Esophagus squamous epithelium (tissue), 4 donors: ENCODE measurements around the gene XCL2.

Source experiments
- CTCF ChIP-seq, 6 experiments: fragments of 450-650 bp in 4 of 6; fragments of 200-600 bp in 2 of 6; sonication (generic) in 2 of 6; IDR thresholded peaks; one replicate each; pipeline ENCODE4 v1.5.1; 2016 to 2019; ENCODE audit warnings: antibody characterized with exemption in 6 of 6, mild to moderate bottlenecking in 4 of 6, moderate library complexity in 4 of 6
- POLR2A ChIP-seq, 4 donors: fragments of 450-650 bp; IDR thresholded peaks; one replicate each; pipeline ENCODE4 v1.6.1; 2017; ENCODE audit warnings: antibody characterized with exemption in 4 of 4, mild to moderate bottlenecking in 4 of 4, moderate library complexity in 3 of 4

- no peak for TF ChIP-seq CTCF (IDR thresholded peaks at IDR 0.05)
- TF ChIP-seq POLR2A (IDR thresholded peaks at IDR 0.05) = no peak
Observed at GRCh38 chr1:168513656-168514404, 30.0 kb downstream of the XCL2 start.
